Measurements from ENCODE around the gene RRP12. TPM values are rescaled to one million over a fixed set of nuclear protein-coding genes. Genes with fewer than 3 reads are reported as not detected.

The RRP12 gene
- total RNA-seq, 4 donors from 2014 or later = 14.8 to 27.6 (median 25.0) TPM

- no peaks in the 10 kb centered on the region for H3K27me3 ChIP-seq
- H3K36me3 ChIP-seq = no peaks in the 10 kb centered on the region
- no peak overlapping the region for H3K27ac ChIP-seq
- intact Hi-C loops (cut with DNase I; ENCODE audit: low total_unique reads) = no loop called here
- DNase-seq = no peak
- TF ChIP-seq POLR2A (IDR thresholded peaks at IDR 0.05) (no peak), CTCF (IDR thresholded peaks at IDR 0.05) (no peak)
- H3K9me3 ChIP-seq = no peaks in the 10 kb centered on the region
- H3K4me1 ChIP-seq = no peaks in the 10 kb centered on the region
- H3K4me3 ChIP-seq = no peak overlapping the region
These were observed 28.8 kb downstream of the RRP12 start for GRCh38 chr10:97372233-97372875.

- intact Hi-C loops (cut with DNase I; ENCODE audit: low total_unique reads) = no loop called here
- no peak for DNase-seq
- Histone ChIP-seq H3K4me3 (no peak overlapping the region), H3K36me3 (no peaks in the 10 kb centered on the region), H3K27me3 (no peaks in the 10 kb centered on the region), H3K4me1 (no peaks in the 10 kb centered on the region), H3K9me3 (no peaks in the 10 kb centered on the region), H3K27ac (no peak overlapping the region)
- no peak for TF ChIP-seq CTCF (IDR thresholded peaks at IDR 0.05)
- no peak for TF ChIP-seq POLR2A (IDR thresholded peaks at IDR 0.05)
These were observed 29.4 kb downstream of the RRP12 start for GRCh38 chr10:97371696-97372095.

GRCh38 chr10:97367126-97367649 lies 34.0 kb downstream of the RRP12 start:
- Histone ChIP-seq H3K4me1 (no peaks in the 10 kb centered on the region), H3K4me3 (no peak overlapping the region), H3K27ac (no peak overlapping the region), H3K27me3 (no peaks in the 10 kb centered on the region), H3K9me3 (no peaks in the 10 kb centered on the region), H3K36me3 (no peaks in the 10 kb centered on the region)
- TF ChIP-seq CTCF (IDR thresholded peaks at IDR 0.05) = no peak
- TF ChIP-seq POLR2A (IDR thresholded peaks at IDR 0.05) = no peak
- intact Hi-C loops (cut with DNase I; ENCODE audit: low total_unique reads) = no loop called here
- DNase-seq = no peak

GRCh38 chr10:97366572-97366971 lies 34.6 kb downstream of the RRP12 start:
- no peak for TF ChIP-seq POLR2A (IDR thresholded peaks at IDR 0.05)
- TF ChIP-seq CTCF (IDR thresholded peaks at IDR 0.05) = no peak
- Histone ChIP-seq H3K9me3 (no peaks in the 10 kb centered on the region), H3K4me1 (no peaks in the 10 kb centered on the region), H3K4me3 (no peak overlapping the region), H3K36me3 (no peaks in the 10 kb centered on the region), H3K27ac (no peak overlapping the region), H3K27me3 (no peaks in the 10 kb centered on the region)
- intact Hi-C loops (cut with DNase I; ENCODE audit: low total_unique reads) = no loop called here
- no peak for DNase-seq

GRCh38 chr10:97365761-97366351 lies 35.3 kb downstream of the RRP12 start:
- no peaks in the 10 kb centered on the region for H3K36me3 ChIP-seq
- H3K27me3 ChIP-seq = no peaks in the 10 kb centered on the region
- H3K9me3 ChIP-seq = no peaks in the 10 kb centered on the region
- intact Hi-C loops (cut with DNase I; ENCODE audit: low total_unique reads) = no loop called here
- TF ChIP-seq POLR2A (IDR thresholded peaks at IDR 0.05) (no peak), CTCF (IDR thresholded peaks at IDR 0.05) (no peak)
- no peak overlapping the region for H3K4me3 ChIP-seq
- DNase-seq = no peak
- H3K27ac ChIP-seq = no peak overlapping the region
- no peaks in the 10 kb centered on the region for H3K4me1 ChIP-seq

Data from uterus (tissue), 4 donors.